ENCODE results near the gene IL2RA. TPM values are rescaled to one million over a fixed set of nuclear protein-coding genes. Genes with fewer than 3 reads are reported as not detected.

The IL2RA gene
- total and polyA plus RNA-seq, 2 donors (not counting 3 experiments of a cell fraction or from before 2014, with no cell fraction given), result not detected

GRCh38 chr10:6098156-6098555, 36.0 kb upstream of the IL2RA start:
- H2AFZ ChIP-seq (ENCODE audit: low read depth, low read length), result no peak overlapping the region
- POLR2A ChIA-PET, result no interaction called here
- dilution Hi-C loops (cut with MboI; ENCODE audit: extremely low pct_ligation_motif_present, low sequenced_read_pairs), result loop anchor here (25.0 kb wide), 1 partner anchor 136 kb away; no protein-coding TSS in a partner anchor
- no peaks in the 10 kb centered on the region for H3K9me3 ChIP-seq (replicated peaks; ENCODE audit: control insufficient read depth, insufficient read depth, low read length)
- no peaks in the 10 kb centered on the region for H3K27me3 ChIP-seq (ENCODE audit: control insufficient read depth in 2 of 2, insufficient read depth in 2 of 2, low read length in 2 of 2)
- BruUV-seq (replicated peaks), result no TSS peak
- H3K4me1 ChIP-seq (ENCODE audit: control insufficient read depth, extremely low read depth, insufficient read depth, low read length), result peaks cover 3% of the 10 kb centered on the region
- intact Hi-C loops (cut with micrococcal nuclease), result no loop called here
- peaks cover 6% of the 10 kb centered on the region for H4K20me1 ChIP-seq (replicated peaks; ENCODE audit: control insufficient read depth, extremely low read depth, insufficient read depth, low read length)
- H3K4me3 ChIP-seq (replicated peaks in 1 of 3; ENCODE audit: insufficient read depth in 1 of 3, low read depth in 1 of 3, low read length in 3 of 3), result no peak overlapping the region
- H3K27ac ChIP-seq (ENCODE audit: insufficient read depth, low read depth, low read length), result no peak overlapping the region
- no peak overlapping the region for H3K9ac ChIP-seq (replicated peaks; ENCODE audit: extremely low read depth, insufficient read depth, low read length)
- FAIRE-seq (no peak), DNase-seq (ENCODE audit: low read depth, low spot score) (no peak)
- H3K4me2 ChIP-seq (ENCODE audit: insufficient read depth, low read length), result no peak overlapping the region
- CTCF ChIA-PET, result no interaction called here
- no peaks in the 10 kb centered on the region for H3K9me1 ChIP-seq (replicated peaks; ENCODE audit: control insufficient read depth, extremely low read depth, insufficient read depth, low read length)
- no peak for TF ChIP-seq FOS (IDR thresholded peaks at IDR 0.05; ENCODE audit: borderline replicate concordance, insufficient read depth, low read length)
- no peak for TF ChIP-seq MAX (IDR thresholded peaks at IDR 0.05; ENCODE audit: insufficient read depth, insufficient read length)
- no peak for TF ChIP-seq GATA2 (IDR thresholded peaks at IDR 0.05; ENCODE audit: insufficient read depth, insufficient read length, low read depth, low read length)
- TF ChIP-seq EZH2 (IDR thresholded peaks at IDR 0.05; ENCODE audit: borderline replicate concordance, low read depth, low read length, severe bottlenecking), result no peak
- TF ChIP-seq CTCF (IDR thresholded peaks at IDR 0.05; ENCODE audit: extremely low read depth in 1 of 2, insufficient read depth in 1 of 2, low read depth in 1 of 2, low read length in 2 of 2), result no peak
- no peak for TF ChIP-seq MYC (IDR thresholded peaks at IDR 0.05; ENCODE audit: low read depth, low read length)
- no peak for TF ChIP-seq JUN (IDR thresholded peaks at IDR 0.05; ENCODE audit: borderline replicate concordance, insufficient read depth, insufficient read length, low read depth)
- TF ChIP-seq POLR2AphosphoS5 (IDR thresholded peaks at IDR 0.05; ENCODE audit: insufficient read depth, low read depth, low read length), result no peak
- TF ChIP-seq POLR2A (IDR thresholded peaks at IDR 0.05; ENCODE audit: low read depth, low read length), result no peak
- peaks cover 79% of the 10 kb centered on the region for H3K79me2 ChIP-seq (ENCODE audit: control insufficient read depth, insufficient read depth, low read length)
- H3K36me3 ChIP-seq (ENCODE audit: control insufficient read depth in 2 of 2, extremely low read depth in 1 of 2, insufficient read depth in 2 of 2, low read length in 2 of 2), result peaks cover 7 to 14% of the 10 kb centered on the region in 2 experiments

All from endothelial cell of umbilical vein (primary cell).